ENCODE results near the gene MB21D2. TPM values are rescaled to one million over a fixed set of nuclear protein-coding genes. Genes with fewer than 3 reads are reported as not detected.

MB21D2 gene
- polyA plus RNA-seq, 1 donor (not counting 4 experiments of a cell fraction or from before 2014, with no cell fraction given) = 9.0 TPM

DNA sequence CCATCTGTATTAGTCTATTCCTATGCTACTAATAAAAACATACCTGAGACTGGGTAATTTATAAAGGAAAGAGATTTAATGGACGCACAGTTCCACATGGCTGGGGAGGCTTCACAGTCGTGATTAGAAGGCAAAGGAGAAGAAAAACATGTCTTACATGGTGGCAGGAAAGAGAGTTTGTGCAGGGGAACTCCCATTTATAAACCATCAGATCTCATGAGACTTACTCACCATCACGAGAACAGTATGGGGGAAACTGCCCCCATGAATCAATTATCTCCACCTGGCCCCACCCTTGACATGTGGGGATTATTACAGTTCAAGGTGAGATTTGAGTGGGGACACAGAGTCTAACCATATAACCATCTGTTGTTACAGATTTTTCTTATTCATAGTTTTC lies 42.1 kb upstream of the MB21D2 start:
- Histone ChIP-seq H3K27ac (ENCODE audit: control insufficient read depth, insufficient read depth, low read length) (no peak overlapping the region), H2AFZ (ENCODE audit: control insufficient read depth, low read length) (no peak overlapping the region), H3K9me1 (ENCODE audit: control insufficient read depth, extremely low read depth, insufficient read depth, low read length) (peaks cover 2% of the 10 kb centered on the region), H3K79me2 (ENCODE audit: control insufficient read depth, insufficient read depth, low read length) (no peaks in the 10 kb centered on the region), H4K20me1 (ENCODE audit: control insufficient read depth, extremely low read depth, insufficient read depth, low read length) (no peaks in the 10 kb centered on the region), H3K36me3 (ENCODE audit: control insufficient read depth in 2 of 2, extremely low read depth in 1 of 2, insufficient read depth in 2 of 2, low read length in 2 of 2) (no peaks in the 10 kb centered on the region), H3K9me3 (ENCODE audit: control insufficient read depth, low read depth, low read length) (no peaks in the 10 kb centered on the region), H3K4me1 (ENCODE audit: control insufficient read depth, extremely low read depth, insufficient read depth, low read length) (peaks cover 16% of the 10 kb centered on the region), H3K27me3 (ENCODE audit: control insufficient read depth, extremely low read depth, insufficient read depth, low read length) (no peaks in the 10 kb centered on the region), H3K4me3 (ENCODE audit: control insufficient read depth in 2 of 3, extremely low read depth in 1 of 3, insufficient read depth in 2 of 3, low read depth in 1 of 3, low read length in 3 of 3) (no peak overlapping the region), H3K9ac (ENCODE audit: control insufficient read depth, extremely low read depth, insufficient read depth, low read length) (no peak overlapping the region), H3K4me2 (ENCODE audit: control insufficient read depth, extremely low read depth, insufficient read depth, low read depth, low read length) (no peak overlapping the region)
- TF ChIP-seq EZH2 (IDR thresholded peaks at IDR 0.05; ENCODE audit: low read length) = no peak
- TF ChIP-seq, protein P1, sequence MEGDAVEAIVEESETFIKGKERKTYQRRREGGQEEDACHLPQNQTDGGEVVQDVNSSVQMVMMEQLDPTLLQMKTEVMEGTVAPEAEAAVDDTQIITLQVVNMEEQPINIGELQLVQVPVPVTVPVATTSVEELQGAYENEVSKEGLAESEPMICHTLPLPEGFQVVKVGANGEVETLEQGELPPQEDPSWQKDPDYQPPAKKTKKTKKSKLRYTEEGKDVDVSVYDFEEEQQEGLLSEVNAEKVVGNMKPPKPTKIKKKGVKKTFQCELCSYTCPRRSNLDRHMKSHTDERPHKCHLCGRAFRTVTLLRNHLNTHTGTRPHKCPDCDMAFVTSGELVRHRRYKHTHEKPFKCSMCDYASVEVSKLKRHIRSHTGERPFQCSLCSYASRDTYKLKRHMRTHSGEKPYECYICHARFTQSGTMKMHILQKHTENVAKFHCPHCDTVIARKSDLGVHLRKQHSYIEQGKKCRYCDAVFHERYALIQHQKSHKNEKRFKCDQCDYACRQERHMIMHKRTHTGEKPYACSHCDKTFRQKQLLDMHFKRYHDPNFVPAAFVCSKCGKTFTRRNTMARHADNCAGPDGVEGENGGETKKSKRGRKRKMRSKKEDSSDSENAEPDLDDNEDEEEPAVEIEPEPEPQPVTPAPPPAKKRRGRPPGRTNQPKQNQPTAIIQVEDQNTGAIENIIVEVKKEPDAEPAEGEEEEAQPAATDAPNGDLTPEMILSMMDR (optimal IDR thresholded peaks at IDR 0.05 in 1 of 3, IDR thresholded peaks at IDR 0.05 in 1 of 3, conservative IDR thresholded peaks at IDR 0.05 in 1 of 3; ENCODE audit: extremely low read depth in 1 of 3, insufficient read depth in 2 of 3, low read length in 3 of 3) = no peak
- DNase-seq (ENCODE audit: low read depth, low spot score) (no peak), FAIRE-seq (no peak)
- dilution Hi-C loops (cut with MboI; ENCODE audit: extremely low pct_ligation_motif_present, low sequenced_read_pairs) = no loop called here

DNA sequence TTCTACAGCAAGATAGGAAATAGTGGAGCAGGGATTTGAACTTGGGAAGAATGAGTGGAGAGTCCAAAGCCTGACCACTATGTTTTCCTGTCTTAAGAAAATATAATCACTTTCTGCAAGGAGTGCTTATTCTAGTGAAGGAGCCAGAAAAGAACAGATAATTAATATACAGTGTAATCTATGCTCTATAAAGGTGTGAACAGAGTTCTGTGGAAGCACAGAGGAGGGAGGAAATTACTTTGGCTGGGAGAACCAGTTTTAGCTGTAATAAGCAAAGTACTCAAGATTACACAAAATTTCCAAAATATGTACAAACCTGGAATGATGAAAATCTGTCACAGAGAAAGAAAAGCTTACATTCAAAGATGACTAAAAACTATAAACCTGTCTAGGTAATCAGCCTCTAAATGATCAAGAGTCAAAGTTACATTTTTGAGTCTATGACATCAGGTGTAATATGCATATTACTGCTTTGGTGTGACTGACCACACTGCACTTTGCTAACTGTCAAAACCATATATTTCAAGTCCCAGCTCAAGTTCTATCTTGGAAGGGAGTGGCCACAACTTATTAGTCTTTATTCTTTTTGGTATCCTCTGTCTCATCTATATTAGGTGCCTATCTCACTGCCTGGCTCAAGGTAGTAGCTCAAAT lies 40.7 kb upstream of the MB21D2 start:
- FAIRE-seq (no peak), DNase-seq (ENCODE audit: low read depth, low spot score) (no peak)
- H3K4me3 ChIP-seq (ENCODE audit: control insufficient read depth in 2 of 3, extremely low read depth in 1 of 3, insufficient read depth in 2 of 3, low read depth in 1 of 3, low read length in 3 of 3) = no peak overlapping the region
- H2AFZ ChIP-seq (ENCODE audit: control insufficient read depth, low read length) = no peak overlapping the region
- TF ChIP-seq, protein P1 (optimal IDR thresholded peaks at IDR 0.05 in 1 of 3, IDR thresholded peaks at IDR 0.05 in 1 of 3, conservative IDR thresholded peaks at IDR 0.05 in 1 of 3; ENCODE audit: extremely low read depth in 1 of 3, insufficient read depth in 2 of 3, low read length in 3 of 3) = no peak
- TF ChIP-seq EZH2 (IDR thresholded peaks at IDR 0.05; ENCODE audit: low read length) = no peak
- no peaks in the 10 kb centered on the region for H3K27me3 ChIP-seq (ENCODE audit: control insufficient read depth, extremely low read depth, insufficient read depth, low read length)
- no peaks in the 10 kb centered on the region for H4K20me1 ChIP-seq (ENCODE audit: control insufficient read depth, extremely low read depth, insufficient read depth, low read length)
- peak overlapping the region; percentile 63 for H3K4me2 ChIP-seq (ENCODE audit: control insufficient read depth, extremely low read depth, insufficient read depth, low read depth, low read length)
- H3K27ac ChIP-seq (ENCODE audit: control insufficient read depth, insufficient read depth, low read length) = peak overlapping the region; percentile 74
- no peaks in the 10 kb centered on the region for H3K79me2 ChIP-seq (ENCODE audit: control insufficient read depth, insufficient read depth, low read length)
- no peaks in the 10 kb centered on the region for H3K36me3 ChIP-seq (ENCODE audit: control insufficient read depth in 2 of 2, extremely low read depth in 1 of 2, insufficient read depth in 2 of 2, low read length in 2 of 2)
- peaks cover 2% of the 10 kb centered on the region for H3K9me1 ChIP-seq (ENCODE audit: control insufficient read depth, extremely low read depth, insufficient read depth, low read length)
- H3K9me3 ChIP-seq (ENCODE audit: control insufficient read depth, low read depth, low read length) = no peaks in the 10 kb centered on the region
- peak overlapping the region; percentile 0 for H3K9ac ChIP-seq (ENCODE audit: control insufficient read depth, extremely low read depth, insufficient read depth, low read length)
- dilution Hi-C loops (cut with MboI; ENCODE audit: extremely low pct_ligation_motif_present, low sequenced_read_pairs) = no loop called here
- peaks cover 16% of the 10 kb centered on the region for H3K4me1 ChIP-seq (ENCODE audit: control insufficient read depth, extremely low read depth, insufficient read depth, low read length)
